Middle frontal gyrus (tissue), 1 donor: Measurements from ENCODE around the gene ORM1.
A peak's percentile ranks its signal among the peaks of the same experiment; 100 is the strongest.

Experiments
- DNase-seq: peaks from one replicate; pipeline ENCODE4 v3.0.0-alpha.2; 2015; ENCODE audit warnings: low spot score; ENCODE audit errors: extremely low spot score

ORM1 gene

DNA sequence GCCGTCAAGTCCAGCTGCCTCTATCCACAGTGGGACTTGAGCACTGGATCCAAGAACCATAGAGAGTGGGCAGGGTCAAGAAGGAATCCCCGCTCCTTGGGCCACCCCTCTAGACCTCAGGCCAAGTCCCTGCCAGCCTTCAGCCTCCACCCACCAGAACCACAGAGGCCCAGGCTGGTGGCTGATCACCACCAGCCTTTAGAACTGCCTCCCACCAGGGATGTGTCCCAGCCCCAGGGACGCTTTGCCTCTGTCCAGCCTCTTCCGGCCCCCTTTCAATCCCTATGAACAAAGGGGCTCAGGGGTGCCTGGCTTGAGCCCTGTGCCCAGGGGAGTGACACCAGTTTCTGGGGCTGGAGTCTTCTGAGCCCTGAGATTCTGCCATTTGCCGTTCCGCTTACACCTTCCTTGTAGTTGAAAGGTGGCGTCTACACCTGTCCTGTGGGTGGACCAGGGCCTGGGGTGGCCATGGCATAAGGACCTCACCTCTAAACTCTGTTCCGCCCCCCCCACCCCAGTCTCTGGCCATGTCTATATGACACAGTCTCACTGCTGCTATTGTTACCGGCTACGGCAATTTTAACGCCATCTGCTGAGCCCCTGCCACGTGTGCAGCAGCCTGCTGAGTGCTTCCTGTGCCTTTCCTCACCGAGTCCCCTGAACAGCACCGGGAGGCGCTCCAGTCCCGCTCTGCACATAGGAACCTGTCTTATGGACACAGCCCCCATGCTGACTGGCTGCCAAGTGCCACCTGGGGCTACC is 35.7 kb upstream of the ORM1 start:
- no peak for DNase-seq

DNA sequence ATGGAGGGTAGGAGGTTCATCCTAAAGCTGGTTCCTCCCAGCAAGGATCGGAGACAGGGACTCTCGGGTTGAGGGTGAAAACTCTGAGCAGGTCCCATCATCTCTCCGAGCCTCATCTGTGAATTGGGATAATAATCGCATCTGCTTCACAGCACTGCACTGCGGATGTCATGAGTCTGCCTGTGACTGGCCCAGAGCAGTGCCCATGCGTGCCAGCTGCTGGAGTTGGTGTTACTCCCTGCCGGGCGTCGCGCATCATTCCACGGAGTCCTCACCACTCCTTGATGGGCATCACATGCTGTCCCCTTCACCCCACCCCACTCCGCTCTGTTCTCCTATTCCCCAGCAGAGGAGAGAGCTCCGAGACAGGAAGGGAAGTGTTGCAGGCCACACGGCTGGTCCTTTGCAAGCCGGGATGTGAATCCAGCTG is 35.1 kb upstream of the ORM1 start:
- no peak for DNase-seq

DNA sequence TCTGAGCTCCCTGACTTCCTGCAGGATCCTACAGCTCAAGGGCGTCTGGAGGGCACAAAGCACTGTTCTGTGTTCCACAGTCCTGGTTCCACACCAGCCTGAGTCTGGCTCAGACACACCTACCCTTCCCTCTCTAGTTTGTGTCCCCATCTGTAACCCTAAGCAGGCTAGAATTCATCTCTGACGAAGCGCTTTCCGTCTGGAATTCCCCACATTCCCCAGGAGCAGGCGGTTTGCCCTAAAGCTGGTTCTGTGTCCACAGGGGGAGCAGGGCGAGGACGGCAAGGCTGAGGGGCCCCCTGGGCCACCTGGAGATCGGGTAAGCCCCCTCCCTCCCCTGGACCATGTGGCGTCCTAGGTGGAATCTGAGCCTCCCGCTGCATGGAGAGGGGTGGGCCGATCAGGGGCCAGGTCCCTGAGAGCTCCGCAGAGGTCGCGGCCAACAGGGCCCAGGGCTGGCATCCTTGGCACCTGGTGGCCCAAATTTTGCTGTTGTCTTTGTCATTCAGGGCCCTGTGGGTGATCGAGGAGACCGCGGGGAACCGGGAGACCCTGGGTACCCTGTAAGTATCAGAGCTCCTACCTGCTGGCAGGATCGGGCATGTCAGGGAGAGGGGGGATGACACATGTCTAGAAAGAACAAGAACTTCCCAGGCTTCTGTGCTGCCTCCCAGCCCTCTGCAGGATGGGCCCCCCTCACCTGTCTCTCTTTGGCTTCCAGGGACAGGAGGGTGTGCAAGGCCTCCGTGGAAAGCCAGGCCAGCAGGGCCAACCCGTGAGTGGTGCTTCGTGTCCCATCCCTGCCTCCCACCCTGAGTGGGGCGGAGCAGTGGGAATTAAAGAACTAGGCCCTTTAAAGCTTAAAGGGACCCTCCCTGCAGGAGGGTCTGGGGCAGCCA is 34.5 kb upstream of the ORM1 start:
- DNase-seq = no peak

DNA sequence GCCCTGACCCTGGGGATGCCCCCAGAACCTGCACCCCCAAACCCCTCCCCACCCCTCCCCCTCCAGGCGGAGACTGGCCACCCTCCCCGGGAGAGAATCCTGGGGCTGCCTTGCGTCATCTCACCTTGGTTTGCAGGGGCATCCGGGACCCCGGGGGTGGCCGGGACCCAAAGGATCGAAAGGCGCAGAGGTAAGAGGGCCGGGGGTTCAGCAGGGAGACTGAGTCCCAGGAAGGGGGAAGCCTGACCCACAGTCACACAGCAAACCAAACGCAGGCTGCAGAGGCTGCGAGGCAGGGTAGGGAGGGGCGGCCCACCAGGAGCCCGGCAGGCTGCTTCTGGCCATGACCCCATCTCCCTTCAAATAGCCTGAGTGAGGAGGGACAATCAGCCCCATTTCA is 33.8 kb upstream of the ORM1 start:
- no peak for DNase-seq

DNA sequence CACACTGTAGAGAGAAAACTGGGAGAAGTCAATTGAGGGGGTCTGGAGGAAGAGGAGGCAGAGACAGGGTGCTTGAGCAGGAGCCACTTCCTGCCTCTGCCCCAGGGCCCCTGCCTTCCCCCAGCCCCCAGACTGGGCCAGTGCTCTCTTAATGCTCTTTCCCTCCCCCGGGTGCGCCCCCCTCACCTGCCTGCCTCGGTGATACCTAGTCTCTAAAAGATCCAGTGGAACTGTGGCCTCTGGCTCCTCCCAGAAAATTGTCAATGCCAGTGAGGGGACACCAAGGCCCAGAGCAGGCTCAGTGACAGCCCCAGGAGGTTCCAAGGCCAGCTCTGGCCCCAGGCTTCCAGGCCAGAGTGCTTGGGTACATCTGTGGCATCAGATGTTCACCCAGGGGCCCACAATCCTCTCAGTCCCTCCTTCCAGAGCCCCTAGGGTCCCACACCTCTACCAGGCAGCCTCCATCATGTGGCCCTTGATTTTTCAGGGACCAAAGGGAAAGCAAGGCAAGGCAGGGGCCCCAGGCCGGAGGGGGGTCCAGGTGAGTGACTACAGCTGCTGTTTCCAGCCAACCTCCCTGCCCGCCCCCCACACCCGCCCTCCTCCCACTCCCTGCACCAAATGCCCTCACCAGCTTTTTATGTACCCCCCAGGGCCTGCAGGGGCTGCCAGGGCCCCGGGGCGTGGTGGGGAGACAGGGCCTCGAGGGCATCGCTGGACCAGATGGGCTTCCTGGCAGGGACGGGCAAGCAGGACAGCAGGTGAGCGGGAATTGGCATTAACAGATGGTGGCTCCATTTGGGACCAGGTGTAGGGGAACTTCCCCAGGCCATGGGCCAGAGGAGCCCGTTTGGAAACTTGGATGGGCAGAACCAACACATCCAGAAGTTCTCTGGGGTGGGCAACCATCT is 33.1 kb upstream of the ORM1 start:
- no peak for DNase-seq

DNA sequence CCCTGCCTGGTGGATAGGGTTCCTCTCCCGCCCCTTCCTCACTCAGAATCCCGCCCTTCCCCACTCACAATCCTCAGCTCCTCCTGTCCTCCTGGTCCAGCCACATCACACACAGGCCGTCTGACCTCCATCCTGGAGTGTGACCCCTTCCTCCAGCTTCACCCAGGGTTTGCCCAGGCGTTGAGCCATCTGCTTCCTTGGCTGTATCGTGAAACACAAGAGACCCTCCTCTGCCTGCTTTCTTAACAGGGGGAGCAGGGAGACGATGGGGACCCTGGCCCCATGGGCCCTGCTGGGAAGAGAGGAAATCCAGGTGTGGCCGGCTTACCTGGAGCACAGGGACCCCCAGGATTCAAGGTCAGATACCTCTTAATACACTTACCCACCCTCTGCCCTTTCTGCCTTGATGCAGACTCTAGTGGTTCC is 32.3 kb upstream of the ORM1 start:
- no peak for DNase-seq

DNA sequence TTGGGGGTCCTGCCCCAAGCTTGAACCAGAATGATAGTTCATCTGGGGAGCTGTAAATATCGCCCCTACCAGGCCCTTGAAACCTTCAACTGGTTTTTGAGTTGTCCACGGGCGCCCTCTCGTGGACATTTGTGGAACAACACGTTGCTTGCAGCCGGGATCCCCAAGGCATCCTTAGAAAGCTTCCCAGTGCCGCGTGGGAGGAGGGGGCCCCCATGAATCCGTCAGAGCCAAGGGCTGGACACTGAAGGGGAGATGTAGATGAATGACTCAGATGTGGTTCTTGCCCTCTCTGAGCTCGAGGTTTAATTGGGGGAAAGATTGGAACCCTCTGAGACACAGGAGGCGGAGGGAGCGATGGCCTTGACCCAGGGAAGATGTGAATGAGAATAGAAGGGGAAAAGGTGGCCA is 31.8 kb upstream of the ORM1 start:
- DNase-seq = peak; percentile 54

DNA sequence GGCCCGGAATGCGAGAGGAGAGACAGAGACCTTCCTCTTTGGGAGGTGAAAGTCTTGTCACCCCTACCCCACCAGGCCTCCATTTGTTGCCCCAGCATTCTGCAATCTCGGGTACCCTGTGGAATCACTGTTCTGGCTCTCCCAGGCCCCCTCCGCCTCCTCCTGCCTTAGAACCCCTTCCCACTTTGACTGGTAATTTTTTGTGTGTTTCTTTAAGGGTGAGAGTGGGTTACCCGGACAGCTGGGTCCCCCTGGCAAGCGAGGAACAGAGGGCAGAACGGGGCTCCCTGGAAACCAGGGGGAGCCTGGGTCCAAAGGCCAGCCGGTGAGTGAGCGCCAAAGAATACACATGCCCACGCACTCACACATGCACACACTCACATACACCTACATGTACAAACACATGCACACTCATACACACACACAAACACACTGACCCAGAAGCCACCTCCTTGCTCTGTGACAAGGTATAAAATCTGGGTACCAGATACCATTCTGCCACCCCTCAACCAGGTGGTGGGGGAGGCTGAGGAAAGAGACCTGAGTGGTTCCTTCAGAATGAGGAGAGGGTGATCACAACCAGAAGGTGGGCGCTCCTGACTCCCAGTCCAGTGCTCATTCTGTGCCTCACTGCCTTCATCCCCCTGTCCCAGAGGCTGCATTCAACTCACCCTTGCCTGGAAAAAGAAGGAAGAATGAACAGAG is 30.9 kb upstream of the ORM1 start:
- DNase-seq = no peak

DNA sequence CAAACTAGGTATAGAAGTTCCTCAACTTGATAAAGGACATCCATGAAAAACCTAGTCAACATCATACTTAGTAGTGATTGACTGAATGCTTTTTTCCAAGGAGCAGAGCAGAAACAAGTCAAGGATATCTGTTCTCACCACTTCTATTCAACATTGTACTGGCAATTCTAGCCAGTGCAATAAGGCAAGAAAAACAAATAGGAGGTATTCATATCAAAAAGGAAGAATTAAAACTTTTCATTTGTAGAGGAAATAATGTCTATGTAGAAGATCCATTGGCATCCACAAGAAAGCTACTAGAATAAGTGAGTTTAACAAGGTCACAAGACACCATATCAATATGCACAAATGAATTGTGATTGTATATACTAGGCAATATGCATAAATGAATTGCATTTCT is 28.2 kb upstream of the ORM1 start:
- no peak for DNase-seq

DNA sequence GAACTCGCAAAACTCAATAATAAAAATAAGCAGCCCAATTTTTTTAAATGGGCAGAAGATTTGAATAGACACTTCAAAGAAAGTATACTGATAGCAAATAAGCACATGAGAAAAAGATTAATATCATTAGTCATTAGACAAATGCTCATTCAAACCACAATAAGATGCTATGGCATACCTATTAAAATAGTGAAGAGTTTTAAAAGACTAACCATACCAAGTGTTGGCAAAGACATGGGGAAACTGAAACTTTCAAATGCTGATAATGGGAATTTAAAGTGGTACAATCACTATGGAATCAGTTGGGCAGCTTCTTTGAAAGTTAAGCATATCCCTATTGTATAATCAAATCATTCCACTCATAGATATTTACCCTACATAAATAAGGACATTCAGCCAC is 26.6 kb upstream of the ORM1 start:
- DNase-seq = no peak

DNA sequence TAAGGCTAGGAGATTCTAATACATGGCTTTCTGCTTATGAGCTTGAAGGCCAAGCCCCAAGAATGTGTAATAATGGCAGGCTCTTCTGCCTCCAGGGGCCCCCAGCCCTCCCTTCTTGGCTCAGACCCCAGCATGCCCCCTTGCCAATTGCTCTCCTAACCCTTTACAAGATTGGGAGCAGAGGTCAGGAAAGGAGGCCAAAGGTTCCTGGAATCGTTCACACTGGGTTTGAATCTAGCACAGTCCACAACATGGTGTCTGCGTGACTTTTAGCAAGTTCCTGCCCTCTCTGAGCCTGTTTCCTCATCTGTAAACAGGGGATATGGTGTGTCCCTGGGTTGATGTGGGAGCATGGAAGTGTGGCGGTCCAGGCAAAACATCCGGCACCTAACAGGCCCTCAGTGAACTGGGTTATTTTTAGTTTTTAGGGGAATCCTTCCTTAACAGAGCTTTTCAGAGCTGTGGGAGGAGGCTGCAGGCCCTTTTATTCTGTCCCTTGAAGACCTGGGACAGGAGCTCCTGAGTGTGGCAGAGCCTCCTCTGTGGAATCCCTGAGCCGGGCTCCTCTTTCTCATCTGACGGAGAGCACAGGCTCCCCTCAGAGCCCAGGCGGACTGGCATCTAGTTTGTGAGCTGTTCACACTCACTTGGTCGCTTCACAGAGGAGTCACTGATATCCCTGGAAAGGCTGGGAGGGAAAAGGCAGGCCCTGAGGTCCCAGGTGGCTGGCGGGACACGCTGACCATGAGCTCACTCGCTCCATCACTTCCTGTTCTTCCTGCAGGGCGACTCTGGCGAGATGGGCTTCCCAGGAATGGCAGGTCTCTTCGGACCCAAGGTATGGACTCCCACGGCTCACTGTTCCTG is 23.4 kb upstream of the ORM1 start:
- no peak for DNase-seq

DNA sequence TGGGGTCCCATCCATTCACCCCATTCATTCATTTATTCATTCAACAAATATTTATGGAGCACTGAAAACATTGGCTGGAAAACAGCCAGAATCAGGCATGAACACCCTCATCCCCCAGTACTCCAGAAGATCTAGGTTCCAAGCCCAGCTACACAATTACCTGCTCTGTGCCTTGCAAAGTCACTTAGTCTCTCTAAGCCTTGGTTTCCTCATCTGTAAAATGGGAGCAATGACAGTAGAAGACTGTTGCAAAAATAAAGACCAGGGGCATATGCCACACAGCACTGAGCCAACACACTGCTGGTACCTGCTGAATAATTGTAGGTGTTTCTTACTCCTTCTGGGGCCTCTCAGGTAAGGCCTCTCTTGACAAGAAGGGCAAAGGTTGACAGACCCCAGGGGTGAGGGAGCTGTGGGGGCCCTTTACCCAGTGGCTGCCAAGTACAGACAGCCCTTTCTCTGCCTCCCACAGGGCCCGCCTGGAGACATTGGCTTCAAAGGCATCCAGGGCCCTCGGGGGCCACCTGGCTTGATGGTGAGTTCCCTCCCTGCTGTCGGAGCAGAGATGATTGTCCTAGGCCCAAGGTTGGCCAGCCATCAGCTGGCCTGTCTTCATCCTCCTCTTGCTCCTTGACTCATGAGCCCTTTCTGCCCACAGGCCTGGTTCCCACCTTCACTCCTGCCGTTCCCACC is 22.6 kb upstream of the ORM1 start:
- DNase-seq = no peak

DNA sequence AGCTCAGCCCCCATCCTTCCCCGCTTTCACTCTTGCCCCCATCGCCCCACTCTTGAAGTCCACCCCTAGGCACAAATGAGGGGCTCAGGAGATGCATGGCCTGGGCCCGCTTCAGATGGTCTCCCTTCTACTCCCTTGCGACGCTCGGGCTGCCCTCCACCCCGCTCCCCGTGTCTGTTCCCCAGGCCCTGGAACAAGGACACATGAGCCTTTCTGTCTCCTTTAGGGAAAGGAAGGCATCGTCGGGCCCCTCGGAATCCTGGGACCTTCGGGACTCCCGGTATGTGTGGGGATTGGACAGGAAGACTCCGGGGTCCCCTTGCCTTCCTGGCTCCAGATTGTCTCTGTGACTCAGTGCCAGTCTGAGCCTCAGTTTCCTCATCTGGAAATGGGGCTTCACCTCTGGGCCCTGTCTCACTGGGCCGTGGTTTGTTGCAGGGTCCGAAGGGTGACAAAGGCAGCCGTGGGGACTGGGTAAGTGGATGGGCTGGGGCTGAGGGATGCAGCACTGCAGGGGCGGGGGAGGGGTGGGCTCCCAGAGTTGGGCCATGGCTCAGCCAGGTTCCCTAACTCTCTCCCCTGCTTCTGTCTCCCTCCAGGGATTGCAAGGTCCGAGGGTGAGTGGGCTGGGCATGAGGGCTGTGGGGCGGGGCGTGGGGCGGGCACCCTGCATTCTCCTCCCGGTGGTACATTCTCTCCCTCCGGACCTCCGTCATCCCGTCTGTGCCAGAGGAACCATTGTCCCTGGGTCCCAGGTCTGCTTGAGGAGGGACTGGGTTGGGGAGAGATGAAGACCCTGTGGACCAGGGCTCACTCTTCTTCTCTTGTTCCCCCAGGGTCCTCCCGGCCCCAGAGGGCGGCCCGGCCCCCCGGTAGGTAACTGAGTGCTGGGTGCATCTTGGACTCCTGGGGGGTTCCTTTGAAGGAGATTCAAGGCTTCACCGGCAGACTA is 21.8 kb upstream of the ORM1 start:
- no peak for DNase-seq

DNA sequence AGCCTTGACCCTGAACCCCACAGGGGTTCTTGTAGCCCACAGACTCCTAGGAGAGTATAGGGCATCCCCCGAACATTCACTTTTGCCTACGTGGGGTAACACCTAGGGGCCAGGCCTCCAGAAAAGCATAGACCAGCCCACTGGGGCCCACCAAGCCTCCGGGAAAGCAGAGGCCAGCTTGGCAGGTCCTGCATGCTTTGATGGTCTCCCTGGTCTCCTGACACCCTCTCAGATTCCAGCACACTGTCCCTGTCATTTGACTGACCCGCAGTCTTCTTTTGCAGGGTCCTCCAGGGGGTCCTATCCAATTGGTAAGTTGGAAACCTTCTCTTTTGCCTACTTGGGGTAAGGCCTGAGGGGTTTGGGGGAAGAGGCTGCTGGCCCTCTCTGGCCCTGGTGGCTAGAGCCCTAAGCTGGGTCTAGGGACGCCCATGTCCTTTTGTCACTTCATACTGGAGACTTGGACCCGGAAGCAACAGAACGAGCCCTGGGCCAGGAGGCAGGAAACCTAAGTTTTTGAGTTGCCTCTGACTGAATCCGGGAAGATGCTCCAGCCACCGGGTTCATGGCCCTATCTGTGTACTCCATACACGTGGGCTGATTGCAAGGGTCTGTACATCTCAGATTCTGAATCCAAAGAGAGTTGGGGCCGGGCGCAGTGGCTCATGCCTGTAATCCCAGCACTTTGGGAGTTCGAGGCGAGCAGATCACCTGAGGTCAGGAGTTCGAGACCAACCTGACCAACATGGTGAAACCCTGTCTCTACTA is 20.9 kb upstream of the ORM1 start:
- DNase-seq = no peak

DNA sequence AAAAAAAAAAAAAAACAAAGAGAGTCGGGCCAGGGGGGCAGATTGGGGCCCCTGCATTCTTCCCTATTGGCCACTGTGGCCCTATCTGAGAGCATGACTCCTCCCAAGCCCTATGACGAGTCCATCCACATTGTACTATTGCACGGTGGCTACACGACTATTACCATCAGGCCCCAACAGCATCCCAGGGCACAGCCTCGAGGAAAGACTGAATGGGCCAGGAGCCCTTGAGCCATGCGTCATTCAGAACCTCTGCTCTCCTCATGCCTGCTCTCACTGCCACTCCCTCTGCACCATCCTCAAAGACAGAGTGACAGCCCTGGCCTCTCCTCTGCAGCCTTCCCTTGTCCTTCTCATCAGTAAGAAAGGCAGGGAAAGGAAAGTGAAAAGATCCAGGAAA is 20.2 kb upstream of the ORM1 start:
- no peak for DNase-seq

DNA sequence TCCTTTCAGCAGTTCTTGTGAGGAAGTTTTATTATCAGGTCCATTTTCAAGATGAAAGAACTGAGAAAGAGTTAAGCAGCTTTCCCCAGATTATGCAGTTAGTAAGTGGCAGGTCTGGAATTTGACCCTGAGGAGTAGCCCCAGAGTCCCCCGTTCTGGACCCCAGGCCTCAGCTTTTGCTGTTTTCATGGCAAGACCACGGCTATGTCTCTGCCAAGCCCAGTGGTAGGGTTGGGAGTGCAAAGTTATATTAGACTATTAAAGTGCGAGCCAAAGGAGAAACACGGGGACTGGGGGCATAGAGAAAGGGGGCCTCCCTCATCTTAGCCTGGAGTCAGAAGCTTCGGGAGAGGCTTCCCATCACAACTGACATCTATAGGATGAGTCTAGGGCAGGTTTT is 19.3 kb upstream of the ORM1 start:
- no peak for DNase-seq

DNA sequence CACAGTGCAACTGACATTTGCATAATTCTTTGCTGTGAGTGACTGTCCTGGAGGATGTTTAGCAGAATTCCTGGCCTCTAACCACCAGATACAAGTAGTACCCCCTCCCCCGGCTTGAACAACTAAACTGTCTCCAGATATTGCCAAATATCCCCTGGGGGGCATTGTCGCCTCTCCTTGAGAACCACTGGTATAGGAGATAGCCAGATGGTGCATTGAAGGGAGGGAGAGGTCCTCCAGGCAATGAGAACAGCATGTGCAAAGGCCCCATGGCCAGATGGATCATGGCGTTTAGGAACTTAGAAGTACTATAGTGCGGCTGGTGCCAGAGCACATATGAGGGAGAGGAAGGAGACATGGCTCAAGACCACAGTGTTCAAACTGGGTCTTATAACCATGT is 18.9 kb upstream of the ORM1 start:
- no peak for DNase-seq
